Measurements from ENCODE around the gene CLIC1. TPM values are rescaled to one million over a fixed set of nuclear protein-coding genes. Genes with fewer than 3 reads are reported as not detected.

The CLIC1 gene
- total RNA-seq = 464 and 694 TPM in 2 replicates

- peak in 1 of 2 donors; percentile 82 for DNase-seq (ENCODE audit: low read depth in 2 of 2)
These were observed at the start of gene CLIC1 for GRCh38 chr6:31736021-31736767. Gene CLIC1 (minus strand): TSS chr6:31736530. CDS start chr6:31736300, 230 bp downstream.

DNA sequence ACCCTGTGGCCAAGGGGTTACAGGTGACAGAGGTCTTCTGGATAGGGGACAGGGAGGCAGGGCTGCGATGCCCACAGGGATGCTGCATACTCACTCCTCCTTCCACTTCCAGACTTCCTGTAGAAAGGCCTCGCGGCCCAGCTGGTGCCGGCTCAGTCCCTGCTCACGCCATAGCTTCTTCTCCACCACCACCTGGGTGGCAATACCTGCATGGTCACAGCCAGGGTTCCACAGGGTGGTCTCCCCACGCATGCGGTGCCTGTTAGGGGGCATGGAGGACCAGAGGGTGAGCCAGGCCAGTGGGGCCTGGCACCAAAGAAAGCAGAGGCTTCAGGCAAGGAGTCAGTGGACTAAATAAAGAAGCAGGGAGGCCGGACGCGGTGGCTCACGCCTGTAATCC is 49.1 kb upstream of the CLIC1 start:
- DNase-seq (ENCODE audit: low read depth in 2 of 2) = no peak

GRCh38 chr6:31784098-31784925 is 48.0 kb upstream of the CLIC1 start:
- no peak for DNase-seq (ENCODE audit: low read depth in 2 of 2)

DNA sequence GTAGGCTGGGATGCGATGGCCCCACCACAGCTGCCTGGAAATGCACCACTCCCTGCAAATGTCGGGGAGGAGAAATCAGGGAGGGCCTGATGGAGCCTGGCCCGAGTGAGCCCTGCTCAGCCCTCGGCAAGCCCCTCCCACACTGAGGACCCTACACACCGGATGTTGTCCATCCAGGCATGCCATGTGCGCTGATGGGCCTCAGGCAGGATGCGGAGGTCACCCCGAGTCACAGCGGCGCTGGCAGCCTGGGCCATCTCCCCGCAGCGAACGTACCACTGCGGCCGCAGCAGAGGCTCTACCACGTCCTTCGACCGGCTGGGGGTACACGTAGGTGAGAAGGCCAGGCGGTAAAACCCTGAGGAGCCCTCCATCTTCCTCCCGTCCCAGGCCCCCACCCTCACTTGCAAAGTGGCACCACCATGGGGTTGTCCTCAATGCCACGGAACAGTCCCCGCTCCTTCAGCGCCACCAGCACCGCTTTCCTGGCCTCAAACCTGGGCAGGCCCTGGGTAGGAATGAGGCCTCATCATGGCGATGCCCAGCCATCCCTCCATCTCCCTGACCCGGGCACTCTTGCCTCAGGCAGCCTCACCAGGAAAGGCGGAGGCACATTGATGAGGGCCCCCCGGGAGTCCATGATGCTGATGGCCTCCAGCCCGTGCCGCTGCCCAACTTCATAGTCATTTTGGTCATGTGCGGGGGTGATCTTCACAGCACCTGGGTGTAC is 46.0 kb upstream of the CLIC1 start:
- DNase-seq (ENCODE audit: low read depth in 2 of 2) = no peak

- DNase-seq (ENCODE audit: low read depth in 2 of 2) = no peak
These were observed 45.2 kb upstream of the CLIC1 start for GRCh38 chr6:31781244-31782125.

- DNase-seq (ENCODE audit: low read depth in 2 of 2) = no peak
These were observed 44.3 kb upstream of the CLIC1 start for GRCh38 chr6:31780507-31781243.

- no peak for DNase-seq (ENCODE audit: low read depth in 2 of 2)
These were observed 43.6 kb upstream of the CLIC1 start for GRCh38 chr6:31779908-31780307.

- no peak for DNase-seq (ENCODE audit: low read depth in 2 of 2)
These were observed 42.9 kb upstream of the CLIC1 start for GRCh38 chr6:31778999-31779885.

- no peak for DNase-seq (ENCODE audit: low read depth in 2 of 2)
These were observed 41.9 kb upstream of the CLIC1 start for GRCh38 chr6:31778193-31778592.

DNA sequence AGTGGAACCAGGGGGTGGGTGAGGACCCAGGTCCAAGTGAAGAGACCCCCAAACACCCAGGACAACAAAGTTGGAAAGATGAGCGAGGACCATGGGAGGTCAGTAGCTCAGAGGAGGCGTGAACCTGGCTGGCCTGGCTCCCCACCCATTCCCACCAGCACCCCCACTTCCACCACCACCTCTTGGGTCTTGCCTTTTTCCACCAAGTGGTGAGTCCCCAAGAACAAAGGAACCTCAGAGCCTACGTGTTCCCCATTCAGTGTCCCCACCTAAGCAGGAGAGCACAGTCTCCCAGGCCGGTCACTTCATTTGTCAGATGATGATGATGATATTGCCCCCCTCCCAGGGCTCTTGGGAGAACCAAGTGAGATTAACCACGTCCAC is 41.3 kb upstream of the CLIC1 start:
- DNase-seq (ENCODE audit: low read depth in 2 of 2) = no peak

DNA sequence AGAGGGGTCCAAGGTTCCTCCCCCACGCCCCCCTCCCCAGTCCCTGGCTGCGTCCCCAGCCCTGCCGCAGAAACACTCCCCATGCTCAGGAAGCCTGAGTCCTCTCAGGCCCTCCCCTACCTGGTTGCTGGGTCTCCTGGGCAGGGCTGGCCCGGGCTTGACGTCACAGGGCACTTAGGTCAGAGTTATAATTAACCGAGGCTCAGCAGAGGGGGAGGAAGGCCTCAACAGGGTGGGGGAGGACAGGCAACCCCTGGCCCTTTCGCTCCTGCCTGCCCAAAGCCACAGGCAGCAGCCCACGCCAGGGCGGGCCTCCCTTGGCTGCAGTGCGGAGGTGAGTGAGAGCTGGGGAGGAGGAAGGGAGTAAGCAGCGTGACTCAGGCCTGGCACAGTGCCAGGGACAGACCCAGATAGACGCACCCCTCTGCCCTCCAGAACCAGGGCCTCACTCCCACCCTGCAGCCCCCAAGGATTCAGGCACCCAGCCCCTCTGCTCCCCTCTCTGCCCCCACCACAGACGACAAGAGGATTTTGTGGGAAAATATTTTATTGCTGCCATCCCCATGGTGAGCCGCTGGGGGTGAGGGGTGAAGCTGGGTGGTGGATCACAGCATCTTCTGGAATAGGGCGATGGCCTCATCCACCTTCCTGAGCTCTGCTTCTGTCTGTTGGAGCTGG is 40.8 kb upstream of the CLIC1 start, which contains the start of gene VWA7:
TSS of gene VWA7 (minus strand) at position 340 of the 678 bp plus-strand sequence. CDS start 549 bp downstream, outside the sequence.
- DNase-seq (ENCODE audit: low read depth in 2 of 2) = peak in 1 of 2 donors; percentile 58

DNA sequence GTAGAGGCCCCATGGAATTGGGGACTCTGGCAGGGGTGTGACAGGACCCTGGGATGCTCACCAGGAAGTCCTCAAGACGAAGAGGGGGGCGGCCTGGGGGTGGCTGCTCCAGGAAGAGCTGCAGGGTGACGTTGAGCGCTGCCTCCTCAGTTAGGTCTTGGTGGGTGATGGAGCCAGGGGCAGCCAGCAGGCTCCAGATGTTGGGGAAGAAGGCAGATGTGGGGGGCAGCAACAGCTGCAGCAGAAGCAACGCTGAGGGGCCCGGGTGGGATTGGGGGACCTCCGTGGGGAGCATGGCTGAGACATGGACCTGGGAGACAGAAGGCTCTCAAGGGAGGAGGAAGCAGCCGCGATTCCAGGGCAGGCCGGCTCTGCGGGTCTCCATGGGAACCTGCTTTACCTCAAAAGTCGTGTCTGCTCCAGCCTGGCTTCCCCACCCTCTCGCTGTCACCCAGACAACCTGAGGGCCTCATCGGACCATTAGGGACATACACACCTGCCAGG is 40.2 kb upstream of the CLIC1 start:
- no peak for DNase-seq (ENCODE audit: low read depth in 2 of 2)

DNA sequence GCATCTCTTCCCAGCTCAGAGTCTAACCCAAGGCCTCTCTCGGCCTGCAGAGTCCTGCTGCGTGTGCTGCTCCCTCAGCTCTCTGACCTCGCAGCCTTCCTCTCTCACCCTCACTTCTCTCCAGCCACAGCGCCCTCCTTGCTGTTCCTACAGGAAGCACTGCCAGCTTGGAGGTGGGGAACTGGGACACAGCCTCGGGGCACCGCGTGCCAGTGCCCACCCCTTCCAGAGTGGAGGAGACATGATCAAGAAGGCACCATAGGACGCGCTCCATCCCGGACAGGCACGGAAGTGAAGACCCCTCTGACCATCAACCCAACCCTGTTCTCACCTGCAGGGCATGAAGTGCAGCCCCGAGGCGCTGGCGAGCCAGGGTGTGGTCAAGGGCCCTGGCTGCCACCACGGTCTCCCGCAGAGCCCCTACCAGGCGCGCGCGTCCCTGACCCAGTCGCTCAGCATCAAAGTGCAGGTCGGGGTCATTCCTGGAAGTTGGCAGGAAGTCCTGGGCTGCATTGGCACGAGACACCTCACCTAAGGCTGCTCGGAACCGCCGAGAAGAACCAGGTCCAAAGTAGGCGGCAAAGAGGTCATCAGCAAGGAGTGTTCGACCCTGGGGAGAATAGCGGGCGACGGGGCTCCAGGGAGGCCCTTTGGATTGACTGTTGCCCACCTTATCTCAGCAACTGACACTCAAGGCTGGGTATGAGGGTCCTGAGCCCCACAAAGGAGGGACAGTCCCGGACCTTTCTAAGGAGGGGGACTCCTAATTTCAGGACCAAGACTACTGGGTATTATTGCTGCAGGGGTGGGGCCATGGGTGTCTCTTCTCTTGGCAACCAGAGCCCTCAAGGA is 39.5 kb upstream of the CLIC1 start:
- no peak for DNase-seq (ENCODE audit: low read depth in 2 of 2)

DNA sequence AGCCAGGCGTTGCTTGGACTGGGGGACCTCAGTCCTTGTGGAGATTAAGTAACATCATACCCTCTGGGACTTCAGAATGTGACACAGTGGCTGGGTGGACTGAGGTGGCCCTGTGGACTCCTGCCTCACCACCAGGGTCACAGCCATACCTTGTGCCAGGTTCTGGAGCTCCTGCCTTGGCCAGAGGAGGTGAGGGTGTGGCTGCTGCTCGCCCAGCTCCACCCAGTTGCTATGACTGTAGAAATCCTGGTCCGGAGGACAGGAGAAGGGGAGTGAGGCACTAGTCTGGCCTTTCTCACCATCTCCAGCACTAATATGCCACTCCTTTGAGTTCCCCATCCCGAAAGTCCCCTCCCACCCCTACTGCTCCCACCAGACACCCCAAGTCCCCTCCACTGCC is 38.9 kb upstream of the CLIC1 start:
- no peak for DNase-seq (ENCODE audit: low read depth in 2 of 2)

DNA sequence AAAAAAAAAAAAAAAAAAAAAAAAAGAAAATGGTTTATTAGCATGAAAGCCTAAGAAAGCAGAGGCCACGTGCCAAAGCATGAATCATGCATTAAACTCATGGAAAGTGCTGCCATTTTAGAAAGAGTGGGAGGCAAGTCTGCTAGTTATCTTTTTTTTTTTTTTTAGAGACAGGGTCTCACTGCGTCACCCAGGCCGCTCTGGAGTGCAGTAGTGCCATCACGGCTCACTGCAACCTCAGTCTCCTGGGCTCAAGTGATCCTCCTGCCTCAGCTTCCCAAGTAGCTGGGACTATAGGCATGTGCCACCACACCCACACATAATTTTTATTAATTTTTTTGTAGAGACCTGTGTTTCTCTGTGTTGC is 35.6 kb upstream of the CLIC1 start:
- no peak for DNase-seq (ENCODE audit: low read depth in 2 of 2)

DNA sequence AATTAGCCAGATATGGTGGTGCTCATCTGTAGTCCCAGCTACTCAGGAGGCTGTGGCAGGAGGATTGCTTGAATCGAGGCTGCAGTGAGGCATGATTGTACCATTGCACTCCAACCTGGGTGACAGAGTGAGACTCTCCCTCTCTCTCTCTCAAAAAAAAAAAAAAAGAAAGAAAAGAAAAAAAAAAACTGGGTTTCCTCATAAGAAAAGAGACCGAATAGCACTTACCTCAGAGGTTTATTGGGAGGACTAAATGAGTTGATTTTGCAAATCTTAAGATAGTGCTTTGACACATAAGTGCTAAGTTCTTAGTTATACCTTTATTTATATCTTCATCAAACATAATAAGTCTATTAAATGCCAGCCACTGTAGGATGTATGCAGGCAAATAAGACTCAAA is 34.5 kb upstream of the CLIC1 start:
- DNase-seq (ENCODE audit: low read depth in 2 of 2) = no peak

DNA sequence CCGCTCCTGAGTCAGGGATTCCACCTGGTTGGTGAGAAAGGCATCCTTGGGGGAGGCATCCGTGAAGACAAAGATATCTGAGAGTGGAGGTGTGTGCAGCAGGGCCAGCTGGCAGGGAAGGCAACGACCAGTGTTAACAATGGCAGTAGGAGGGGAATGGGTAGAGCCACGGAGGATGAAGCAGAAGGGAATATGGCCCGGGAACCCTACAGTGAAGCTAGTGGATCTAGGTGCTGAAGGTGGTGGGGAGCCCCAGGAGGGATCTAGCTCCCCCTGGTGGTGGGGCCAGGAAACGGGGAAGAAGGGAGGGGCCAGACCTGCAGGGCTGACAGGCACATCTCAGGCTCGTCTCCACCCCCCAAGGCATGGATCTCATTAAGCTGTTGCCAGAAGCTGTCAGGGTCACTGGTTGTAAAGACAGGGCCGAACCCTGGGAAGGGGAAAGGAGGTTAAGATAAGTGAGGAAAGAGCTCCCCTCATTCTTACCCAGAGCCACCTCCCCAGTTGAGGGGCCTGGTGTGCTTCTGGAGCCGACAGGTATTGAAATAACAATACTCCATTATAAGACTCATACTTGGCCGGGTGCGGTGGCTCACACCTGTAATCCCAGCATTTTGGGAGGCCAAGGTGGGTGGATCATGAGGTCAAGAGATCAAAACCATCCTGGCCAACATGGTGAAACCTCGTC is 33.5 kb upstream of the CLIC1 start:
- DNase-seq (ENCODE audit: low read depth in 2 of 2) = peak; percentile 39 to 67

All from dermis microvascular lymphatic vessel endothelial cell (primary cell).